Measurements from ENCODE around the gene MEGF11. TPM values are rescaled to one million over a fixed set of nuclear protein-coding genes. Genes with fewer than 3 reads are reported as not detected.

The MEGF11 gene
- total RNA-seq, 1 experiment from 2014 or later = not detected

DNA sequence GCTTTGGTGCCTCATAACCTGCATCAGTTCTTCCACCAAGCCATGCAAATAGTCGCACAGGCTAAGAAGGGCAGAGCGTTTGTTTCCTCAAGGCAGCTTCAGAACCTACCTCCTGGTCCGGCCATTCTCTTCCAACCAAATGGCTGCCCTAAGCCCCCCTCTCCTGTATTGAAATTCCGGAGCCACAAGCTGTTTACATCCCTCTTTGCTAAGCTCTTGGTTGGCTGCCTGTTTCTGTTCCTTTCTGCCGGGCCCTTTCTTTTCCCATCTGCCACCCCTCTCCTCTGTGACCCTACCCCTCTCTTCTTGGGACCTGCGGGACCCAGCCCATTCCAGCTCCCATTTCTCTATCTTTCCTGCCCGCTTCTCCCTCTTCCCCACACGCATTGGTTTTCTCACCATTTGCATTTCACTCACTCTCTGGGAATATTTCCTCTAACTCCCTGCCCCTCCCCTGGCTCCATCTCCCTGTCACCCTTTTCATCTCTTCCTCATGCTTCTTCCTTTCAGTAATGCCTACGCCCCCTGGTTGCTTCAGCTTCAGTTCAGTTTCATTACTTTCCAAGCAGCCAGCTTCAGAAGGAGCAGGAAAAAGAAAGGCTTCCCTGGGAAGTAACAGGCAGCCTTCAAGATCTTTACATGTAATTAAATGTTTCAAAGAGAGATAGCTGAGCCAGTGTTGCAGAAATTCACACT lies 270.8 kb downstream of the MEGF11 start:
- POLR2A ChIA-PET (ENCODE audit: unreplicated experiment) = no interaction called here
- no peak overlapping the region for H3K4me2 ChIP-seq (ENCODE audit: low read length)
- intact Hi-C loops (cut with micrococcal nuclease) = loop anchor here (5.0 kb wide), 1 partner anchor 305 kb away; no protein-coding TSS in a partner anchor

DNA sequence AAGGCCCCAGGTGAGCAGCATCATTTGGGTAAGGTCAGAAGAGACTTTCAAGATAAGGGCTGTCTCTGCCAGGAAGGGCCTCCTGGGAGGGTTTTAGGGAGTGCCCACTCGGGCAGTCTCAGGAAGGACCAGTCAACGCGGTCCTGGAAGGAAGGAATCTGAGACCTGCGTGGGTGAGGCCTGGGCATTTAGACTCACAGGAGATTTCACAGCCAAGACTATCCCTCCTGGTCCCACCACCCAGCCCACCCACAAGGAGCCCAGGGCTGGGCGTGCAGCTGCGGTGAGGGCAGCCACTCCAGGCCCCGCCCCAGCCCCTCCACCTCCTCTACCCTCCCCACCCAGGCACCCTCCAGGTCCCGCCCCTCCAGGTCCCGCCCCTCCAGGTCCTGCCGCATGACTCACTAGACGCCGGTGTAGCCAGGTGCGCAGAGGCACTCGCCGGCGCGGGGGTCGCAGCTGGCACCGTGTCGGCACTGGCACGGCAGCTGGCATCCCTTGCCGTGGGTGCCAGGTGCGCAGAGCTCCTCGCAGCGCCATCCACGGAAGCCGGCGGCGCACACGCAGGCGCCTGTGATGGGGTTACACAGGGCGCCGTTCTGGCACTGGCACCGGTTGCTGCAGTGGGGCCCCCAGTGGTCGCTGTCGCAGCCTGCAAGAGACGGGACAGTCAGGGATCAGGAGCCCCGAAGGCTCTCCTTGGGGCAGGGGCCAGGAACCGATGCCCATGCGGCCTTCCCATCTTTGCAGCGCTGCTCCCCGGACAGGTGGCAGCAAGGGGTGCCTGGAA lies 271.5 kb downstream of the MEGF11 start:
- no peak overlapping the region for H3K4me2 ChIP-seq (ENCODE audit: low read length)
- DNase-seq (no peak), ATAC-seq (no peak)
- H3K36me3 ChIP-seq (ENCODE audit: low read depth, low read length) = no peaks in the 10 kb centered on the region
- no TSS peak for BruUV-seq (replicated peaks)
- no peaks in the 10 kb centered on the region for H3K4me1 ChIP-seq (ENCODE audit: insufficient read depth, low read length)
- H3K27ac ChIP-seq (ENCODE audit: low read length) = no peak overlapping the region
- H4K20me1 ChIP-seq (ENCODE audit: low read length) = no peaks in the 10 kb centered on the region
- no peaks in the 10 kb centered on the region for H3K79me2 ChIP-seq (ENCODE audit: low read length)
- no peaks in the 10 kb centered on the region for H3K9me3 ChIP-seq (ENCODE audit: low read length)
- TF ChIP-seq, protein P1, sequence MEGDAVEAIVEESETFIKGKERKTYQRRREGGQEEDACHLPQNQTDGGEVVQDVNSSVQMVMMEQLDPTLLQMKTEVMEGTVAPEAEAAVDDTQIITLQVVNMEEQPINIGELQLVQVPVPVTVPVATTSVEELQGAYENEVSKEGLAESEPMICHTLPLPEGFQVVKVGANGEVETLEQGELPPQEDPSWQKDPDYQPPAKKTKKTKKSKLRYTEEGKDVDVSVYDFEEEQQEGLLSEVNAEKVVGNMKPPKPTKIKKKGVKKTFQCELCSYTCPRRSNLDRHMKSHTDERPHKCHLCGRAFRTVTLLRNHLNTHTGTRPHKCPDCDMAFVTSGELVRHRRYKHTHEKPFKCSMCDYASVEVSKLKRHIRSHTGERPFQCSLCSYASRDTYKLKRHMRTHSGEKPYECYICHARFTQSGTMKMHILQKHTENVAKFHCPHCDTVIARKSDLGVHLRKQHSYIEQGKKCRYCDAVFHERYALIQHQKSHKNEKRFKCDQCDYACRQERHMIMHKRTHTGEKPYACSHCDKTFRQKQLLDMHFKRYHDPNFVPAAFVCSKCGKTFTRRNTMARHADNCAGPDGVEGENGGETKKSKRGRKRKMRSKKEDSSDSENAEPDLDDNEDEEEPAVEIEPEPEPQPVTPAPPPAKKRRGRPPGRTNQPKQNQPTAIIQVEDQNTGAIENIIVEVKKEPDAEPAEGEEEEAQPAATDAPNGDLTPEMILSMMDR (conservative IDR thresholded peaks at IDR 0.05; ENCODE audit: low read depth, low read length) = no peak
- TF ChIP-seq EZH2 (IDR thresholded peaks at IDR 0.05; ENCODE audit: low read length, unreplicated experiment) (no peak), EZH2phosphoT487 (IDR thresholded peaks at IDR 0.05; ENCODE audit: borderline replicate concordance, low read length) (no peak)
- H3K27me3 ChIP-seq (ENCODE audit: low read length) = peaks cover 32% of the 10 kb centered on the region
- no peak overlapping the region for H3K9ac ChIP-seq (ENCODE audit: low read length)
- ChIA-PET CTCF (no interaction called here), POLR2A (ENCODE audit: unreplicated experiment) (no interaction called here)
- no peaks in the 10 kb centered on the region for H3F3A ChIP-seq (ENCODE audit: low read length, unreplicated experiment)
- H2AFZ ChIP-seq (ENCODE audit: low read length) = no peak overlapping the region
- H3K4me3 ChIP-seq (ENCODE audit: low read length) = no peak overlapping the region
- H3K9me2 ChIP-seq (replicated peaks; ENCODE audit: low read length) = no peaks in the 10 kb centered on the region
- intact Hi-C loops (cut with micrococcal nuclease) = loop anchor here (5.0 kb wide), 1 partner anchor 305 kb away; no protein-coding TSS in a partner anchor

More for the DNA sequence above, 270.8 kb downstream of the MEGF11 start:
- Histone ChIP-seq H3F3A (ENCODE audit: low read length, unreplicated experiment) (no peaks in the 10 kb centered on the region), H3K36me3 (ENCODE audit: low read depth, low read length) (no peaks in the 10 kb centered on the region), H3K4me3 (ENCODE audit: low read length) (no peak overlapping the region), H3K4me1 (ENCODE audit: insufficient read depth, low read length) (no peaks in the 10 kb centered on the region), H3K27ac (ENCODE audit: low read length) (no peak overlapping the region), H3K27me3 (ENCODE audit: low read length) (peaks cover 36% of the 10 kb centered on the region), H3K9me2 (replicated peaks; ENCODE audit: low read length) (no peaks in the 10 kb centered on the region), H3K9me3 (ENCODE audit: low read length) (no peaks in the 10 kb centered on the region), H2AFZ (ENCODE audit: low read length) (no peak overlapping the region), H3K9ac (ENCODE audit: low read length) (no peak overlapping the region), H4K20me1 (ENCODE audit: low read length) (no peaks in the 10 kb centered on the region), H3K79me2 (ENCODE audit: low read length) (no peaks in the 10 kb centered on the region)
- ATAC-seq (no peak), DNase-seq (no peak)
- TF ChIP-seq EZH2phosphoT487 (IDR thresholded peaks at IDR 0.05; ENCODE audit: borderline replicate concordance, low read length) (no peak), EZH2 (IDR thresholded peaks at IDR 0.05; ENCODE audit: low read length, unreplicated experiment) (no peak)
- TF ChIP-seq, protein P1 (conservative IDR thresholded peaks at IDR 0.05; ENCODE audit: low read depth, low read length) = no peak
- CTCF ChIA-PET = no interaction called here
- no TSS peak for BruUV-seq (replicated peaks)
